HUES64 (cell line): ENCODE measurements around the gene PNPLA7.
"Not testable (repeated sequence)": the region's sequence is repeated elsewhere in the genome, so short reads cannot be mapped to it uniquely, and the experiment has no call there.

Experiments used
- H3K27ac ChIP-seq: 2 replicates; pipeline ENCODE4 v1.7.0; 2013; ENCODE audit warnings: low read depth, low read length, inconsistent platforms
- H3K27me3 ChIP-seq: 2 replicates; pipeline ENCODE4 v1.6.1; 2013; ENCODE audit warnings: mild to moderate bottlenecking, low read length; ENCODE audit not compliant: insufficient read depth
- H3K36me3 ChIP-seq: 2 replicates; pipeline ENCODE4 v1.6.1; 2013; ENCODE audit warnings: mild to moderate bottlenecking, low read length; ENCODE audit not compliant: insufficient read depth
- H3K4me1 ChIP-seq: 2 replicates; pipeline ENCODE4 v1.6.1; 2013; ENCODE audit warnings: mild to moderate bottlenecking, low read length, moderate library complexity; ENCODE audit not compliant: insufficient read depth
- H3K4me3 ChIP-seq: 2 replicates; pipeline ENCODE4 v1.5.1; 2013; ENCODE audit warnings: mild to moderate bottlenecking, low read length, moderate library complexity
- H3K9ac ChIP-seq: 2 replicates; pipeline ENCODE4 v1.6.1; 2013; ENCODE audit warnings: mild to moderate bottlenecking, low read depth, low read length
- H3K9me3 ChIP-seq: 2 replicates; pipeline ENCODE4 v1.6.1; 2013; ENCODE audit warnings: low read depth, low read length; ENCODE audit not compliant: insufficient read depth
- WGBS: fragments of 150-250, 120-280 bp; methylation state at CpG from one replicate; pipeline ENCODE4 v1.1.7; 2013; ENCODE audit warnings: missing lambda C conversion rate; 5-methylcytosine and 5-hydroxymethylcytosine counted together

The PNPLA7 gene

DNA sequence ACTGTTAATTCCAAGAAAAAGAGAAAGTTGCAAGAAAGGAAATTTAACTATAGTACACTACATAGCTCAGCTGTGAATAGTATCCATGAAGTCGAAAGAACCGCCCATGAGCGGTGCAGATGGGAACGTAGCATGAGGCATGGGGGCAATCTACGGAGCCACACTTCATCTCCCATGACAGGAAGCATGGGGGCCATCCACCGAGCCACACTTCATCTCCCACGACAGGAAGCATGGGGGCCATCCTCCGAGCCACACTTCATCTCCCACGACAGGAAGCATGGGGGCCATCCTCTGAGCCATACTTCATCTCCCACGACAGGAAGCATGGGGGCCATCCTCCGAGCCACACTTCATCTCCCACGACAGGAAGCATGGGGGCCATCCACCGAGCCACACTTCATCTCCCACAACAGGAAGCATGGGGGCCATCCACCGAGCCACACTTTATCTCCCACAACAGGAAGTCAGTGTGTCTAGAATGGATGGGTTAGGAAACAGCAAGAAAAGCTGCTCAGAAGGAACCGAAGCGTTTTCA, 13.5 kb downstream of the PNPLA7 start:
- H3K9ac ChIP-seq, H3K4me3 ChIP-seq, H3K4me1 ChIP-seq, H3K27ac ChIP-seq, H3K27me3 ChIP-seq, H3K9me3 ChIP-seq, H3K36me3 ChIP-seq: not testable (repeated sequence)
- WGBS, result 96% methylated on average over 15 of the region's 16 CpGs

DNA sequence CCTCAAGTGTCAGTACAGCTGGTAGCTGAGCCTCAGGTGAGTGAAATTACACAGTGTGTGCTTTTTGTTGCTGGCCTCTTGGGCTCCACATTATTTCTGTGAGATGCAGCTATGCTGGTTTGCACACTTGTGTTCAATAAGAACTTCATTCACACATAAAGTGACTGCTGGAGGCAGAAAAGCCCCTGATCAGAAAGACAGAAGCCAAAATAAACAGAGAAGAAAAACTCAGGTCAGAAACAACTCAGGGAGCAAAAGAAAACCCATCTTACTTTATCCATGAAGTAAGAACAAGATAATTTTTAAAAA, 15.1 kb downstream of the PNPLA7 start:
- H3K27ac ChIP-seq, result no peak overlapping the region
- no peak overlapping the region for H3K4me3 ChIP-seq
- no peaks in the 10 kb centered on the region for H3K27me3 ChIP-seq
- H3K9ac ChIP-seq, result no peak overlapping the region
- no peaks in the 10 kb centered on the region for H3K36me3 ChIP-seq
- no peaks in the 10 kb centered on the region for H3K9me3 ChIP-seq
- peaks cover 4% of the 10 kb centered on the region for H3K4me1 ChIP-seq

DNA sequence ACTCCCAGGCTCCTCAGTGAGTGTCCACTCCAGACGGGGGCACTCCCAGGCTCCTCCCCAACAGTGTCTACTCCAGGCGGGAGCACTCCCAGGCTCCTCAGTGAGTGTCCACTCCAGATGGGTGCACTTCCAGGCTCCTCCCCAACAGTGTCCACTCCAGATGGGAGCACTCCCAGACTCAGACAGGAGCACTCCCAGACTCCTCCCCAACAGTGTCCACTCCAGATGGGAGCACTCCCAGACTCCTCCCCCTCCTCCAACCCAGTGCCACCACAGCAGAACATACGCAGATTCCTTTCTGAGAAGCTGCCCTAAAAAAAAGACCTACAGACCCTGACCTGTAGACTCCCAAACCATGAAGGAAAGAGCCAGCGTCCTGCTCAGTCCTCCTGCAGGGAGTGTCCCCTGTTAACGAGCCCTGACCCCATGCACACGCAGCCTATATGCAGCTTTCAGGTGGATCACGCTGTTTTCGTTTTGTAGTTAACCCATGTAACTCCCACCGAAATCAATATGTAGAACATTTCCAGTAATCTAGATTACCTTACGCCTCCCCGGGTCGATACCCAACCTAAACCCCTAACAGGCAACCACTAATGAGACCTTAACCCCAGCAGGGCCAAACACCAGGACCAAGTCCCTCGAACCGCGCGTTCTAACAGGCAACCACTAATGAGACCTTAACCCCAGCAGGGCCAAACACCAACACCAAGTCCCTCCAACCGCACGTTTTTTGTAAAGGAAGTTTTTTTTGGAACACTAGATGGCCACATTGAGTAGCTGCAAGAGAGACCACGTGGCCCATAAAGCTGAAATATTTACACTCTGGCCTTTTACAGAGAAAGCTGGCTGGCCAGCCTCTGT, 15.7 kb downstream of the PNPLA7 start:
- 65% methylated on average over 19 of the region's 19 CpGs for WGBS
- peaks cover 4% of the 10 kb centered on the region for H3K4me1 ChIP-seq

DNA sequence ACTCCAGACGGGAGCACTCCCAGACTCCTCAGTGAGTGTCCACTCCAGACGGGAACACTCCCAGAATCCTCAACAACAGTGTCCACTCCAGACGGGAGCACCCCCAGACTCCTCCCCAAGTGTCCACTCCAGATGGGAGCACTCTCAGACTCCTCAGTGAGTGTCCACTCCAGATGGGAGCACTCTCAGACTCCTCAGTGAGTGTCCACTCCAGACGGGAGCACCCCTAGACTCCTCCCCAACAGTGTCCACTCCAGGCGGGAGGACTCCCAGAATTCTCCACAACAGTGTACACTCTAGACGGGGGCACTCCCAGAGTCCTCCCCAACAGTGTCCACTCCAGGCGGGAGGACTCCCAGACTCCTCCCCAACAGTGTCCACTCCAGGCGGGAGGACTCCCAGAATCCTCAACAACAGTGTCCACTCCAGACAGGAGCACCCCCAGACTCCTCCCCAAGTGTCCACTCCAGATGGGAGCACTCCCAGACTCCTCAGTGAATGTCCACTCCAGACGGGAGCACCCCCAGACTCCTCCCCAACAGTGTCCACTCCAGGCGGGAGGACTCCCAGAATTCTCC, 17.2 kb downstream of the PNPLA7 start:
- H3K36me3 ChIP-seq, H3K4me1 ChIP-seq, H3K9ac ChIP-seq, H3K27ac ChIP-seq, H3K9me3 ChIP-seq, H3K27me3 ChIP-seq, H3K4me3 ChIP-seq: not testable (repeated sequence)
- 86% methylated on average over 10 of the region's 10 CpGs for WGBS

More for the DNA sequence above, 15.7 kb downstream of the PNPLA7 start:
- no peak overlapping the region for H3K9ac ChIP-seq
- no peak overlapping the region for H3K27ac ChIP-seq
- no peak overlapping the region for H3K4me3 ChIP-seq
- no peaks in the 10 kb centered on the region for H3K9me3 ChIP-seq
- H3K27me3 ChIP-seq, result no peaks in the 10 kb centered on the region
- H3K36me3 ChIP-seq, result no peaks in the 10 kb centered on the region

DNA sequence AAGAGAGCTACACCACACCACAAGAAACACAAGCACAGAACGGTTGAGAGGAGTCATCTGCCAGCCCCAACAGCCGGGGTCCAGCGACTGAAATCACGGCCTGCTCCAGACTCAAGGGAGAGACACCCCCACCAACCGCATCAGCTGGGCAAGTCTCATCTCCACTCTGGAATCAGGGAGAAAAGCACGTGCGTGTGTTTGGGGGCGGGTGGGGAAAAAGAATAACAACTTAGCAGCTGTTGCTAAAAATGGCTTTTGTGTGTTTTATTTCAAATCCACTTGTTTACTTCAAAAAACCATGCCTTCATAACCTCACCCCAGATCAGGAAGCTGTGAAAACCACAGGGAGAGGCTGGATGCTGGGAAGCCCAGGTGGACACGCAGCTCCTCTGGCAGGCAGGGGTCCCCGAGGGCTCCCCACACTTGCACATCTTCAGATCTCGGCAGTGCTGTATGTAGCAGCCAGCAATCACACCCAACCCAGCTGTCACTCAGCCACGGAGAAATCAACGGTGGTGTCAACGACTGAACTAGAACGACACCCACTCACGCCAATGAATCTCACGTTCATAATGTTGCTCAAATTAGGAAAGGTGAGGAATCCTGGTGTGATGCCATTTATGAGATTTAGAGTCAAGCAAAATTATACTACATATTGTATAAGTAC, 19.0 kb downstream of the PNPLA7 start:
- Histone ChIP-seq H3K9me3 (no peaks in the 10 kb centered on the region), H3K4me1 (peaks cover 4% of the 10 kb centered on the region), H3K4me3 (no peak overlapping the region), H3K27me3 (no peaks in the 10 kb centered on the region), H3K9ac (no peak overlapping the region), H3K27ac (no peak overlapping the region), H3K36me3 (no peaks in the 10 kb centered on the region)
- WGBS, result 92% methylated on average over 17 of the region's 17 CpGs

DNA sequence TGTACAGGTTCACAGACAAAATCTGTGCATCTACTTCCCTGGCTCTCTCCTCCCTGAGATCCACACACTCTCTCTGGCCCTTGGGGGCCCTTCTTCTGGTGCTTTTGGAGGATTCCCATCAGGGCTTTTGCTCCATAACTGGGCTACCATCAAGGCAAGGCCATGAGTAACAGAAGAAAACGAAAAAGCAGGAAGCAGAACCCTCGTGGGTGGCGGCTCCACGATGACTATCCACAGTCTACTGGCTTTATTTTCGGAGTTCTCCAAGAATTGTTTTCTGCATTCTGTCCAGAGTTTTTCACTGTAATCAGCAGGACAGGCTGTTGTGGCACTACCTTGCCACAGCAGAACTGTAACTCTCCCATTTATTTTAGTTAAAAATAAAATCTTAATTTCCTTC, 19.9 kb downstream of the PNPLA7 start:
- no peaks in the 10 kb centered on the region for H3K27me3 ChIP-seq
- H3K27ac ChIP-seq, result no peak overlapping the region
- WGBS, result 89% methylated on average over 5 of the region's 5 CpGs
- no peak overlapping the region for H3K4me3 ChIP-seq
- H3K9me3 ChIP-seq, result no peaks in the 10 kb centered on the region
- peaks cover 4% of the 10 kb centered on the region for H3K4me1 ChIP-seq
- H3K9ac ChIP-seq, result no peak overlapping the region
- H3K36me3 ChIP-seq, result no peaks in the 10 kb centered on the region

DNA sequence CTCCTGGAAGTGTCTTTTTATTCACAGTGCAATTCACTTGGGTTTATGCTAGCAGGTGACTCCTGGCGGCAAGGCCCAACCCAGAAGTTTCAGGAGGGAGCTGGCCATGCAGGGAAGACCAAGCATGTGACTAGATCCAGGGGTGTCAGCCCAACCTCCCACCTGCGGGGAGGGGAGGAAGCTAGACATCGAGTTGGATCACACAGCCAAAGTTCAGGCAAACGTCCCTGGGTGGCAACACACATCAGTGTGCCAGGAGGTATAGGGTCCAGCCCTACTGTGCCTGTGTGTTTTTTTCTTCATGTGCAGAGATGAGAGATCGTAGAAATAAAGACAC, 25.3 kb downstream of the PNPLA7 start:
- 84% methylated on average over 4 of the region's 5 CpGs for WGBS
- Histone ChIP-seq H3K9ac (no peak overlapping the region), H3K36me3 (no peaks in the 10 kb centered on the region), H3K27me3 (no peaks in the 10 kb centered on the region), H3K4me3 (no peak overlapping the region), H3K4me1 (no peaks in the 10 kb centered on the region), H3K9me3 (no peaks in the 10 kb centered on the region), H3K27ac (no peak overlapping the region)

DNA sequence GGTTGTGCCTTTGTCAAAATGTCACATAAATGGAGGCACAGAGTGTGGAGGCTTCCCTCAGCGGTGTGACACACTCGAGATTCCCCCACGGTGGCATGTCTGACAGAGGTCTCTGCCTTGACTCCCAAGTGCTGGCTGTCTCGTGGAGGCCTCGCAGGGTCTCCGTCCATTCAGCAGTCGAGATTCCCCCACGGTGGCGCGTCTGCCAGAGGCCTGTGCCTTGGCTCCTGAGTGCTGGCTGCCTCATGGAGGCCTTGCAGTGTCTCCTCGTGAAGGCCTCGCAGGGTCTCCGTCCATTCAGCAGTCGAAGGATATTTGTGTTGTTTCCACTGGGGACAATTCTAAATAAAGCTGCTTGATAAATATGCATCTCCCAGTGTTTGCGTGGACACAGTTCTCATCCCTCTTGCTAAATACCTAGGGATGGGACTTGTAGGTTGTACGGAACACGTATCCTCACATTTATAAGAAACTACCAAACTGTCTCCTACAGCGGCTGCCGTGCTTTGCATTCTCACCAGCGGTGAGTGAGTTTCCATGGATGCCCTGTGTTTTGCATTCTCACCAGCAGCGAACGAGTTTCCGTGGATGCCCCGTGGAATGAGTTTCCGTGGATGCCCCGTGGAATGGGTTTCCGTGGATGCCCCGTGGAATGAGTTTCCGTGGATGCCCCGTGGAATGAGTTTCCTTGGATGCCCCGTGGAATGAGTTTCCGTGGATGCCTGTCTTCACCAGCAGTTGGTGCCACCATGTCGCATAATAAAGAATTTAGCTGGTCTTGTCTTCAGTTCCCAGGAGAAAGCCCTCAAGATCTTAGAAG, 25.8 kb downstream of the PNPLA7 start:
- no peak overlapping the region for H3K9ac ChIP-seq
- H3K4me1 ChIP-seq, result no peaks in the 10 kb centered on the region
- WGBS, result 93% methylated on average over 33 of the region's 33 CpGs
- H3K27me3 ChIP-seq, result no peaks in the 10 kb centered on the region
- no peak overlapping the region for H3K27ac ChIP-seq
- no peaks in the 10 kb centered on the region for H3K9me3 ChIP-seq
- no peaks in the 10 kb centered on the region for H3K36me3 ChIP-seq
- no peak overlapping the region for H3K4me3 ChIP-seq

DNA sequence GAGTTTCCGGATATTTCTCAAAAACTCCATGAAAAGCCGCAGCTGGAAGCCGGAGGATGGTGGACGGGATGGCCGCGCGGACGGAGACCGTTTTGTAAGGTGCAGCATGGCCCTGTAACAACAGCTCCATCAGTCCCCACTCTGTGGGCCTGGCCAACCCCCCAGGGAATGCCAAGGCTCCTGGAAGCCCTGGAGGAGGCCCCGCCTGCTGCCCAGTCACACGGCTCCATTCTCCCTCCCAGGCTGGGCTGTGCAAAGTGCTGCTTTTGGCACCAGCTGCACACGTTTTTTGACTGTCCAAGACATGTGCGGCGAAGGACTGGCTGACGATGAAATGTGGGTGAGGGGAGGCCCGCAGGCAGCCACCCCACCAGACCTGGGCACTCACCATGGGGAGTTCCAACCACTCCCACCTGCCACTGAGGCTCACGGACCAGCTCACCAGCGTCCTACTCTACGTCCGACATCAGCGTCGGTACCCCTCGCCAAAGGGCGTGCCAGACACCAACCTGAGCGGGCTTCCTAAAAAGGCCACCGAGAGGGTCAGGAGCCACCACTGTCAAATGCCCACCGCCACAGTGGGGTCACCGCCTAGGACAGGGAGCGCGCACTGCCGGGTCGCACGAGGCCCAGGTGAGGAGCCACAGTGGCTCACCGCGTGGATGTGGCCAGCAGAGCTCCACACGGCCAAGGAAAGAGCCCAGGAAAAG, 27.3 kb downstream of the PNPLA7 start:
- Histone ChIP-seq H3K27me3 (no peaks in the 10 kb centered on the region), H3K9ac (no peak overlapping the region), H3K36me3 (no peaks in the 10 kb centered on the region), H3K4me3 (no peak overlapping the region), H3K9me3 (no peaks in the 10 kb centered on the region), H3K27ac (no peak overlapping the region), H3K4me1 (no peaks in the 10 kb centered on the region)
- 95% methylated on average over 36 of the region's 36 CpGs for WGBS

DNA sequence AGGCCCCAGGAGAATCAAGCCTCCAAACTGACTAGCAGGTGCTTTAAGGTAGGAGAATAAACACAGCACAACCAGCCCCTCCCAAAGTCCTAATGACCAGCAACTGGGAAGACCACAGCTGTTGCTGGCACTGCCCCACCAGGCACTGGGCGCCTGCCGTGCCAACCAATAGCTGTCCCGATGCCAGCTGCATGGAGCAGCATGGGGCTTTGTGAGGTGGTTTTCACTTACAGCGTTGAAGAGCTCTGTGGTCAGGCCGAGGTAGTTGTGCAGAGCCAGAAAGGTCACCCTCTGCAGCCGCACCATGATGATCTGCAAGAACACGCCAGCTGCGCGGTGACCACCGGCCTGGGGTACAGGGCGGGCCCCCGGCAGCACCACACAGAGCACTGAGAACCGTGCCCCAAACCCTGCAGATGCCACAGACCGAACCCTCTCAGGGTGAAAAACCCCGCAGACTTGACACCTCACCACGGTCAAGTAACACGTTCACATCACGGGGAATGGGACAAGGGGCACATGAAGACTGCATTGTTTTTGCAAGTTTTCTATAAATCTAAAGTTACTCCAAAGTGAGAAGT, 28.7 kb downstream of the PNPLA7 start:
- WGBS, result 95% methylated on average over 18 of the region's 18 CpGs
- no peak overlapping the region for H3K27ac ChIP-seq
- no peaks in the 10 kb centered on the region for H3K36me3 ChIP-seq
- H3K9me3 ChIP-seq, result no peaks in the 10 kb centered on the region
- H3K4me1 ChIP-seq, result no peaks in the 10 kb centered on the region
- no peak overlapping the region for H3K9ac ChIP-seq
- H3K4me3 ChIP-seq, result no peak overlapping the region
- no peaks in the 10 kb centered on the region for H3K27me3 ChIP-seq
